Measurements from ENCODE around the gene SLC25A38.
A peak's percentile ranks its signal among the peaks of the same experiment; 100 is the strongest.
"Not testable (repeated sequence)": the region's sequence is repeated elsewhere in the genome, so short reads cannot be mapped to it uniquely, and the experiment has no call there.

SLC25A38 gene

GRCh38 chr3:39383045-39383880, at the start of gene SLC25A38:
Gene SLC25A38 (plus strand): TSS chr3:39383370. CDS start chr3:39383725, 355 bp downstream.
- peak; percentile 72 for DNase-seq (ENCODE audit: low read depth)

GRCh38 chr3:39333607-39334006, 49.6 kb upstream of the SLC25A38 start:
- no peak for DNase-seq (ENCODE audit: low read depth)

GRCh38 chr3:39334205-39334604, 49.0 kb upstream of the SLC25A38 start:
- no peak for DNase-seq (ENCODE audit: low read depth)

- DNase-seq (ENCODE audit: low read depth): no peak
Observed at GRCh38 chr3:39338201-39338600, 45.0 kb upstream of the SLC25A38 start.

- DNase-seq (ENCODE audit: low read depth): no peak
Observed at GRCh38 chr3:39339086-39339485, 44.1 kb upstream of the SLC25A38 start.

- no peak for DNase-seq (ENCODE audit: low read depth)
Observed at GRCh38 chr3:39343076-39343717, 40.0 kb upstream of the SLC25A38 start.

- DNase-seq (ENCODE audit: low read depth): no peak
Observed at GRCh38 chr3:39343760-39344159, 39.4 kb upstream of the SLC25A38 start.

- no peak for DNase-seq (ENCODE audit: low read depth)
Observed at GRCh38 chr3:39344746-39345344, 38.3 kb upstream of the SLC25A38 start.

- no peak for DNase-seq (ENCODE audit: low read depth)
Observed at GRCh38 chr3:39346785-39347585, 36.2 kb upstream of the SLC25A38 start.

- DNase-seq (ENCODE audit: low read depth): no peak
Observed at GRCh38 chr3:39347586-39347876, 35.6 kb upstream of the SLC25A38 start.

GRCh38 chr3:39349080-39349479, 34.1 kb upstream of the SLC25A38 start:
- no peak for DNase-seq (ENCODE audit: low read depth)

- DNase-seq (ENCODE audit: low read depth): no peak
Observed at GRCh38 chr3:39350714-39351113, 32.5 kb upstream of the SLC25A38 start.

- DNase-seq (ENCODE audit: low read depth): not testable (repeated sequence)
Observed at GRCh38 chr3:39351134-39351533, 32.0 kb upstream of the SLC25A38 start.

GRCh38 chr3:39353168-39353927, 29.8 kb upstream of the SLC25A38 start:
- not testable (repeated sequence) for DNase-seq (ENCODE audit: low read depth)

GRCh38 chr3:39358333-39358732, 24.8 kb upstream of the SLC25A38 start:
- no peak for DNase-seq (ENCODE audit: low read depth)

GRCh38 chr3:39361252-39361927, 21.8 kb upstream of the SLC25A38 start:
- DNase-seq (ENCODE audit: low read depth): no peak

- no peak for DNase-seq (ENCODE audit: low read depth)
Observed at GRCh38 chr3:39362192-39362591, 21.0 kb upstream of the SLC25A38 start.

GRCh38 chr3:39362812-39363211, 20.4 kb upstream of the SLC25A38 start:
- DNase-seq (ENCODE audit: low read depth): no peak

- not testable (repeated sequence) for DNase-seq (ENCODE audit: low read depth)
Observed at GRCh38 chr3:39370450-39370849, 12.7 kb upstream of the SLC25A38 start.

- DNase-seq (ENCODE audit: low read depth): no peak
Observed at GRCh38 chr3:39372833-39373232, 10.3 kb upstream of the SLC25A38 start.

Measured in fibroblast of the conjunctiva (primary cell).